T-helper 2 cell treated with Interferon-gamma antibody and Interleukin-4, amounts not matched to agents 5 μg/mL and 100 μg/mL, for 36 hours (primary cell): Measurements from ENCODE around the gene ASF1B.
A peak's percentile ranks its signal among the peaks of the same experiment; 100 is the strongest.

Source experiments
- DNase-seq: peaks from one replicate; pipeline ENCODE4 v3.0.0; 2021; ENCODE audit warnings: low spot score
- H3K27ac Mint-ChIP-seq: one replicate; pipeline ENCODE4 v1.8.0; 2021; ENCODE audit warnings: mild to moderate bottlenecking, mixed read lengths
- H3K27me3 Mint-ChIP-seq: one replicate; pipeline ENCODE4 v1.8.0; 2021; ENCODE audit warnings: low read depth, mixed read lengths
- H3K36me3 Mint-ChIP-seq: one replicate; pipeline ENCODE4 v1.8.0; 2021; ENCODE audit warnings: low read depth, mixed read lengths
- H3K4me1 Mint-ChIP-seq: one replicate; pipeline ENCODE4 v1.8.0; 2021; ENCODE audit warnings: low read depth, mixed read lengths
- H3K4me3 Mint-ChIP-seq: one replicate; pipeline ENCODE4 v1.8.0; 2022; ENCODE audit warnings: mild to moderate bottlenecking, moderate library complexity, mixed read lengths
- H3K9me3 Mint-ChIP-seq: one replicate; pipeline ENCODE4 v1.8.0; 2021; ENCODE audit warnings: mixed read lengths

Gene ASF1B

DNA sequence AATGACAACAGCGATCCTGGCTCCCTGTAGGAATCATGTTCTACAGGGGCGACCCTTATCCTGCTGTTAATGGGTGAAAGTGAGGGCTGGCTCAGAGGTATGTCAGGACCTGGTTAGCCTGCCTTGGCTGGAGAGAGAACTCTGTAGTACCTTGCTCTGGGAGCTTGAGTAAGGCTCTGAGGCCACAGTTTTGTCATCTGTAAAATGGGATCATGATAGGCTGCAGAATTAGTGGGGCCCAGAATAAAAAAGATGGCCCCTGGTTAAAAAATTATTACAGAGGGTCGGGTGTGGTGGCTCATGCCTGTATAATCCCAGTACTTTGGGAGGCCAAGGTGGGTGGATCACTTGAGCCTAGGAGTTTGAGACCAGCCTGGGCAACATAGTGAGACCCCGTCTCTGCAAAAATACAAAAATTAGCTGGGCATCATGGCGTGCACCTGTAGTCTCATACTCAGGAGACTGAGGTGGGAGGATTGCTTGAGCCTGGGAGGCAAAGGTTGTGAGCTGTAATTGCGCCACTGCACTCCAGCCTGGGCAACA lies 35.3 kb downstream of the ASF1B start:
- H3K27ac Mint-ChIP-seq = no peak overlapping the region
- no peaks in the 10 kb centered on the region for H3K27me3 Mint-ChIP-seq
- no peaks in the 10 kb centered on the region for H3K9me3 Mint-ChIP-seq

DNA sequence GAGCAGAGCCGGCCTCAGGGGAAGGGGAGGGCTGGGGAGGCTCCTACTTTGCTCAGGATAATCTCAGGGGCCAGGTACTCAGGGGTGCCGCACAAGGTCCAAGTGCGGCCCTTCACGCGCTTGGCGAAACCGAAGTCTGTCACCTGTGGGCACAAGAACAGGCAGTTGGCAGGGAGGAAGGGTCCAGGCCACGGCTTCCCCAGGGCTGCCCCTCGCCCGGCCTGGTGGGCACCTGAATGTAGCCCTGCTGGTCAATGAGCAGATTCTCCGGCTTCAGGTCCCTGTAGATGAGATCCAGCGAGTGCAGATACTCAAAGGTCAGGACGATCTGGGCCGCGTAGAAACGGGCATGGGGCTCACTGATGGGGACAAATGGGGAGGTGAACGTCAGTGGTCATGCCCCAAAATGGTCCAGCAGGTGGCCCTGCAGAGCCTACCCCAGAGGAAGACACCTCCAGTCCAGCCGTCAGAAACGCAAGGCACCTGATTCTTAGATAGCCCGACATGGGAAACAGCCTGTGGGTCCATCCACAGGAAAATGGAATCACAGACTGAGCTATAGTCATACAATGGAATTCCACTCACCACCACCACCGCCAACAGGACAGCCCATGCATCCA lies 38.7 kb downstream of the ASF1B start:
- Mint-ChIP-seq H3K36me3 (peaks cover 21% of the 10 kb centered on the region), H3K9me3 (peaks cover 12% of the 10 kb centered on the region)

More for the DNA sequence above, 35.3 kb downstream of the ASF1B start:
- Mint-ChIP-seq H3K36me3 (peaks cover 12% of the 10 kb centered on the region), H3K4me1 (no peaks in the 10 kb centered on the region), H3K4me3 (no peak overlapping the region)
- DNase-seq = no peak

GRCh38 chr19:14096272-14096992 lies 40.0 kb downstream of the ASF1B start:
- Mint-ChIP-seq H3K36me3 (peaks cover 28% of the 10 kb centered on the region), H3K4me3 (no peak overlapping the region), H3K4me1 (peaks cover 6% of the 10 kb centered on the region), H3K9me3 (peaks cover 12% of the 10 kb centered on the region), H3K27ac (no peak overlapping the region), H3K27me3 (no peaks in the 10 kb centered on the region)
- DNase-seq = no peak

More for the DNA sequence above, 38.7 kb downstream of the ASF1B start:
- Mint-ChIP-seq H3K27ac (no peak overlapping the region), H3K4me3 (no peak overlapping the region), H3K27me3 (no peaks in the 10 kb centered on the region), H3K4me1 (no peaks in the 10 kb centered on the region)
- no peak for DNase-seq

DNA sequence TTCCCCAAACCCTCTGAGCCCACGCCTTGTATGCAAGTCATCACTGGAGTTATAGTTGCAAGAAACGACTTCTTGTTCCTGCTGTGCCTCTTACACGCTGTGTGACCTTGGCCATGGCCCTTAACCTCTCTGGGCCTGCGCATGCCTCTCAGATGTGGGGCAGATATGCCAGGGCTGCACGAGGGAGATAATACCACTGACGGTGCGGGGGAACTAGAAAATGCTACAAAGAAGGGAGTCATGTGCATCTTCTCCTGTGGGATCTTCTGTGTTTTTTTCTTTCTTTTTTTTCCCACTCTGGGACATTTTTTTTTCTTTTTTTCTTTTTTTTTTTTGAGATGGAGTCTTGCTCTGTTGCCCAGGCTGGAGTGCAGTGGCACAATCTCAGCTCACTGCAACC lies 41.5 kb downstream of the ASF1B start:
- H3K4me3 Mint-ChIP-seq = no peak overlapping the region
- peaks cover 12% of the 10 kb centered on the region for H3K9me3 Mint-ChIP-seq
- DNase-seq = no peak
- H3K4me1 Mint-ChIP-seq = peaks cover 7% of the 10 kb centered on the region
- peaks cover 24% of the 10 kb centered on the region for H3K36me3 Mint-ChIP-seq
- H3K27me3 Mint-ChIP-seq = no peaks in the 10 kb centered on the region
- H3K27ac Mint-ChIP-seq = no peak overlapping the region

- DNase-seq = no peak
- Mint-ChIP-seq H3K36me3 (peaks cover 33% of the 10 kb centered on the region), H3K9me3 (peaks cover 12% of the 10 kb centered on the region), H3K4me1 (peaks cover 12% of the 10 kb centered on the region), H3K27ac (peak overlapping the region; percentile 55), H3K27me3 (no peaks in the 10 kb centered on the region), H3K4me3 (peak overlapping the region; percentile 64)
These were observed 43.1 kb downstream of the ASF1B start for GRCh38 chr19:14093117-14093823.

- H3K4me3 Mint-ChIP-seq = peak overlapping the region; percentile 98
- no peak for DNase-seq
- H3K27me3 Mint-ChIP-seq = no peaks in the 10 kb centered on the region
- H3K9me3 Mint-ChIP-seq = peaks cover 12% of the 10 kb centered on the region
- H3K36me3 Mint-ChIP-seq = peaks cover 39% of the 10 kb centered on the region
- H3K27ac Mint-ChIP-seq = peak overlapping the region; percentile 99
- peaks cover 12% of the 10 kb centered on the region for H3K4me1 Mint-ChIP-seq
These were observed 44.5 kb downstream of the ASF1B start for GRCh38 chr19:14091813-14092462.

GRCh38 chr19:14091081-14091812 lies 45.1 kb downstream of the ASF1B start:
- peak overlapping the region; percentile 98 for H3K4me3 Mint-ChIP-seq
- H3K27me3 Mint-ChIP-seq = no peaks in the 10 kb centered on the region
- H3K27ac Mint-ChIP-seq = peak overlapping the region; percentile 99
- peaks cover 12% of the 10 kb centered on the region for H3K9me3 Mint-ChIP-seq
- peaks cover 41% of the 10 kb centered on the region for H3K36me3 Mint-ChIP-seq
- peak; percentile 73 for DNase-seq
- peaks cover 12% of the 10 kb centered on the region for H3K4me1 Mint-ChIP-seq

DNA sequence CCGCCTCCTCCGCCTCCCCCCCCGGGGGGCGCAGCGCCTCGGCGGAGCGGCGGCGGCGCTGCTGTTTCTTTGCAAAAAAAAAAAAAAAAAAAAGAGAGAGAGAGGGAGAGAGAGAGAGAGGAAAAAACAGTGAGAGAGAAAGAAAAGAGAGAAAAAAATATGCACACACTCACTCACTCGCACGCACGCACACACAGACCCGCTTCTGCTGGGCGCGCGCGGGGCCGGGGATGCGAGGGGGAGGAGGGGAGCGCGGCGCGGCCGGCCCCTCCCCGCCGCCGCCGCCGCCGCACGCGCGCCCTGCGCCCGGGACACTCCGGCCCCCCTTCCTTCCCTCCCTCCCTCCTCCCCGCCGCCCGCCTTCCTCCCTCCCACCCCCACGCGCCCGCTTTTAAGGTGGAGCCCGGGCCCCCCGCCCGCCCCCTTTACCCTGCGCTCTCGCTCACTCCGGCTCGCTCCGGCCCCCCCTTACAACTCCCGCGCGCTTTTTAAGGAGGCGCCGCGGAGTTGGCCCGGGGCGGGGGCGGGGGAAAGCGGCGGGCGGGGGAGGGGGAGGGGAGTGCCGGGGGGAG lies 45.8 kb downstream of the ASF1B start, which contains the start of gene SAMD1:
TSS of gene SAMD1 (minus strand) at position 243 of the 572 bp plus-strand sequence.
- peak; percentile 70 for DNase-seq

DNA sequence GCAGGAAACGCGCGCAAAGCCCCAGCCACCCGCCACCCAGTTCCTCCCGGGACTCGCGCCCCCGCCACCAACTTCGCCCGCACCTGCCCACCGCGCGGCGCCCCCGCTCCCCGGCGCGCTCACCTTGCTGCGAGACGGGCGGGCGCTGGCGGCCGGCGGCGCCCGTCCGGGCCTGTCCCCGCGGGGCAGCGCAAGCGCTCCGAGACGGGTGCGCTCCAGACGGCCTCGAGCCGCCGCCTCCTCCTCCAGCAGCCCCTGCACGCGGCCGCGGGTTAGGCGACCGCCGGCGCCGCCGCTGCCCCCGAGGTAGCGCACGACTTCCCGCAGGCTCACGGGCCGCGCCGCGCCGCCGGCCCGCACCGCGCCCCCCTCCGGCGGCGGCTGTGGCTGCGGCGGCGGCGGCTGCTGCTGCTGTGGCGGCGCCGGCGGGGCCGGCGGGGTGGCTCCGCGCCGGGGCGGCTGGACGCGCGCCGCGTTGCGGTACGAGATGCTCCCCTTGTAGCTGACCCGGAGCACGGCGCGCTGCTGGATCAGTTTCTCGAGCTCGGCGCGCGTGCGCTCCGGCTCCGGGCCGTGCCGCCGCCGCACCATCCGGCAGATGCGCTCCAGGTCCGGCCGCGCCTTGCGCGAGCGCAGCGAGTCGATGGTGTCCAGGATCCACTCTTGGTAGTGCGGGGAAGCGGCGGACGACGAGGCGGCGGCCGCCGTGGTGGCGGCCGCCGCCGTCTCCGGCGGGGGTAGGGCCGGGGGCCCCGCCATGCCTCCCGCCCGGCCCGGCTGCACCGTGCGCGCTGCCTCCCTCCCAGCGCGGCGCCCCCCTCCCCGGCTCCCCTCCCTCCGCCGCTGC lies 46.5 kb downstream of the ASF1B start:
- Mint-ChIP-seq H3K27me3 (no peaks in the 10 kb centered on the region), H3K4me1 (peaks cover 12% of the 10 kb centered on the region), H3K27ac (peak overlapping the region; percentile 73), H3K4me3 (peak overlapping the region; percentile 81), H3K36me3 (peaks cover 43% of the 10 kb centered on the region), H3K9me3 (peaks cover 12% of the 10 kb centered on the region)
- DNase-seq = peak; percentile 40

More for the DNA sequence above, 45.8 kb downstream of the ASF1B start, which contains the start of gene SAMD1:
- peaks cover 12% of the 10 kb centered on the region for H3K9me3 Mint-ChIP-seq
- H3K4me3 Mint-ChIP-seq = peak within 1 kb of the TSS; percentile 98
- peak within 1 kb of the TSS; percentile 99 for H3K27ac Mint-ChIP-seq
- no peaks in the 10 kb centered on the region for H3K27me3 Mint-ChIP-seq
- peaks cover 41% of the 10 kb centered on the region for H3K36me3 Mint-ChIP-seq
- peaks cover 12% of the 10 kb centered on the region for H3K4me1 Mint-ChIP-seq

DNA sequence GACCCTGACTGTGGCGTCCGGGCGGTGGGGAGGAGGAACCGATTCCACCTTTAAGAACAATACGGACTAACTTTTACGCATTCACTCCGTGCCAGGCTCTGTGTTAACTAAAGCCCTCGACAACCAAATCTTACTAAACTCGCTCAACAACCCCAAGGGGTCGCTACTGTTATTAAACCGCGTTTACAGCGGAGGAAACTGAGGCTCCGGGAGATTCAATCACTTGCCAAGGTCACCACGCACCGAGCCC lies 47.1 kb downstream of the ASF1B start:
- Mint-ChIP-seq H3K9me3 (peaks cover 8% of the 10 kb centered on the region), H3K27ac (peak overlapping the region; percentile 73), H3K27me3 (no peaks in the 10 kb centered on the region), H3K36me3 (peaks cover 39% of the 10 kb centered on the region), H3K4me1 (peaks cover 12% of the 10 kb centered on the region), H3K4me3 (peak overlapping the region; percentile 81)
- no peak for DNase-seq

DNA sequence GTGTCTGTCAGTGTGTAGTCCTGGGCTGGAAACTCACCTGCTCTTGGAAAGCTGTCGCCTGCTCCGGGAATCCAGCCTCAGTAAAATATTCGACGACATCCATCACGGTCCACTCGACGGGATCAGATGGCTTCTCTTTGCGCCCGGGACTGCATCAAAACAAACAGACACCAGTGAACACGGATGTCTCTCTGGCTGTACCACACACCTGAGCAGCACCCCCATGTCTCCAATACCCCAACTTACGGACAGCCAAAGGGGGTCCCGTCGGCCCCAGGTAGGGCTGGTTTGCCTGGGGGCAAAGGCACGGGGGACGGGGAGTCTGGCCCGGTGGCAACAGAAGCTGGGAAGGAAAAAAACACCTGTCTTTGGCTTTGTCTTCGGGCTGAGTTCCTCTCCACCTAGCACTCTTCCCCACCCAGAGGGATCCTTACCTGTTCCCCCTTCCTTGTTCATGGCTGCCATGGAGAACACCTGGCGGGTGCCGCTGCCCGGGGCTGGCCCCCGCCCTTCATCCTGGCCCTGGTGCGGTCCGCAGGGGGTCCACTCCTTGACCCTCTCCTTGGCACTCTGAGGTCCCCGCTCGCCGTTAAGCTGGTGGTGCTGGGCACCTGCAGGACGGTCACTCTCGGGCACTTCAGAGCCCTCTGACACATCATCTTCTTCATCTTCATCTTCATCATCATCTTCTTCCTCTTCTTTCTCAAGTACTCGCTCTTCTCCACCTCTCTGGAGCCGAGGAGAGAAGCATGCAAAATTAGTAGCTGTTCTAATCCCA lies 47.6 kb downstream of the ASF1B start:
- no peaks in the 10 kb centered on the region for H3K27me3 Mint-ChIP-seq

DNA sequence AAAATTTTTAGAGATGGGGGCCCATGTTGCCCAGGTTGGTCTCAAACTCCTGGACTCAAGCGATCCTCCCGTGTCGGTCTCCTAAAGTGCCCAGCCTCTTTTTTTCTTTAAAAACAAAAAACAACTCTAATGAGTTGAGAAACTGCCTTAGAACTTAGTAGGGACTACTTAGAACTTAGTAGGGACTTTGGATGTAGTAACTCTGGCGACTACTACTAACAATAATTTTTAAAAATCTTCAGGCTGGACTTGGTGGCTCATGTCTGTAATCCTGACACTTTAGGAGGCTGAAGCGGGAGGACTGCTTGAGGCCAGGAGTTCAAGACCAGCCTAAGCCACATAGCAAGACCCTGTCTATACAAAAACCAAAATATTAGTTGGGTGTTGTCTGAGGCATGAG lies 50.3 kb downstream of the ASF1B start:
- no peak for DNase-seq
- H3K27ac Mint-ChIP-seq = no peak overlapping the region
- no peak overlapping the region for H3K4me3 Mint-ChIP-seq
- H3K36me3 Mint-ChIP-seq = peaks cover 26% of the 10 kb centered on the region
- H3K27me3 Mint-ChIP-seq = no peaks in the 10 kb centered on the region
- no peaks in the 10 kb centered on the region for H3K9me3 Mint-ChIP-seq
- peaks cover 12% of the 10 kb centered on the region for H3K4me1 Mint-ChIP-seq

More for the DNA sequence above, 47.6 kb downstream of the ASF1B start:
- Mint-ChIP-seq H3K27ac (peak overlapping the region; percentile 73), H3K4me3 (peak overlapping the region; percentile 81), H3K4me1 (peaks cover 12% of the 10 kb centered on the region), H3K9me3 (peaks cover 8% of the 10 kb centered on the region), H3K36me3 (peaks cover 39% of the 10 kb centered on the region)
- no peak for DNase-seq
